GM12864 (cell line): ENCODE measurements around the gene NT5C2.
"Not testable (repeated sequence)": the region's sequence is repeated elsewhere in the genome, so short reads cannot be mapped to it uniquely, and the experiment has no call there.

Source experiments
- DNase-seq: peaks from one replicate; pipeline ENCODE4 v3.0.0-alpha.2; 2011; ENCODE audit warnings: low read depth
- H3K4me3 ChIP-seq: 2 replicates; pipeline ENCODE4 v1.5.1; 2011; ENCODE audit warnings: mild to moderate bottlenecking, low read depth, low read length, control low read depth
- CTCF ChIP-seq: IDR thresholded peaks from 2 replicates; pipeline ENCODE4 v1.5.1; 2011; ENCODE audit warnings: low read depth, mild to moderate bottlenecking, moderate library complexity, low read length, control low read depth, inconsistent platforms; ENCODE audit errors: missing control alignments

Gene NT5C2

GRCh38 chr10:103067484-103067883 is 125.6 kb downstream of the NT5C2 start:
- H3K4me3 ChIP-seq, result no peak overlapping the region
- no peak for DNase-seq
- TF ChIP-seq CTCF, result no peak

- not testable (repeated sequence) for DNase-seq, H3K4me3 ChIP-seq
These were observed 126.0 kb downstream of the NT5C2 start for GRCh38 chr10:103067099-103067477.

GRCh38 chr10:103066141-103067098 is 126.7 kb downstream of the NT5C2 start:
- H3K4me3 ChIP-seq, result no peak overlapping the region
- DNase-seq, result no peak
- no peak for TF ChIP-seq CTCF

- H3K4me3 ChIP-seq, result no peak overlapping the region
- no peak for DNase-seq
These were observed 128.1 kb downstream of the NT5C2 start for GRCh38 chr10:103064956-103065355.

GRCh38 chr10:103062854-103063590 is 130.1 kb downstream of the NT5C2 start:
- TF ChIP-seq CTCF, result peak; percentile 5
- DNase-seq, result no peak

More at GRCh38 chr10:103064956-103065355, 128.1 kb downstream of the NT5C2 start:
- no peak for TF ChIP-seq CTCF

GRCh38 chr10:103060575-103060974 is 132.5 kb downstream of the NT5C2 start:
- no peak for TF ChIP-seq CTCF
- no peak overlapping the region for H3K4me3 ChIP-seq
- no peak for DNase-seq

More at GRCh38 chr10:103062854-103063590, 130.1 kb downstream of the NT5C2 start:
- no peak overlapping the region for H3K4me3 ChIP-seq

- no peak overlapping the region for H3K4me3 ChIP-seq
- TF ChIP-seq CTCF, result no peak
- DNase-seq, result no peak
These were observed 135.0 kb downstream of the NT5C2 start for GRCh38 chr10:103058034-103058433.
